ENCODE results near the gene MRPL9. TPM values are rescaled to one million over a fixed set of nuclear protein-coding genes. Genes with fewer than 3 reads are reported as not detected.
"Not testable (repeated sequence)": the region's sequence is repeated elsewhere in the genome, so short reads cannot be mapped to it uniquely, and the experiment has no call there.

MRPL9 gene
- polyA plus RNA-seq, 1 donor, result 69.5 TPM

- no peak for DNase-seq (ENCODE audit: low read depth)
Measured at GRCh38 chr1:151783796-151784195, 20.5 kb upstream of the MRPL9 start.

GRCh38 chr1:151782741-151783140 is 19.4 kb upstream of the MRPL9 start:
- no peak for DNase-seq (ENCODE audit: low read depth)

GRCh38 chr1:151782026-151782425 is 18.7 kb upstream of the MRPL9 start:
- not testable (repeated sequence) for DNase-seq (ENCODE audit: low read depth)

GRCh38 chr1:151780736-151781135 is 17.4 kb upstream of the MRPL9 start:
- not testable (repeated sequence) for DNase-seq (ENCODE audit: low read depth)

- DNase-seq (ENCODE audit: low read depth), result no peak
Measured at GRCh38 chr1:151779852-151780251, 16.6 kb upstream of the MRPL9 start.

- DNase-seq (ENCODE audit: low read depth), result no peak
Measured at GRCh38 chr1:151777317-151777716, 14.0 kb upstream of the MRPL9 start.

- no peak for DNase-seq (ENCODE audit: low read depth)
Measured at GRCh38 chr1:151776665-151777062, 13.4 kb upstream of the MRPL9 start.

GRCh38 chr1:151775894-151776664 is 12.8 kb upstream of the MRPL9 start:
- DNase-seq (ENCODE audit: low read depth), result no peak

- no peak for DNase-seq (ENCODE audit: low read depth)
Measured at GRCh38 chr1:151774256-151774922, 11.1 kb upstream of the MRPL9 start.

GRCh38 chr1:151773702-151774101 is 10.4 kb upstream of the MRPL9 start:
- DNase-seq (ENCODE audit: low read depth), result no peak

GRCh38 chr1:151769270-151769669 is 6.0 kb upstream of the MRPL9 start:
- not testable (repeated sequence) for DNase-seq (ENCODE audit: low read depth)

GRCh38 chr1:151768351-151769066 is 5.2 kb upstream of the MRPL9 start:
- not testable (repeated sequence) for DNase-seq (ENCODE audit: low read depth)

- no peak for DNase-seq (ENCODE audit: low read depth)
Measured at GRCh38 chr1:151763990-151764389, 694 bp upstream of the MRPL9 start.

GRCh38 chr1:151760597-151761385 is 2.5 kb downstream of the MRPL9 start:
- no peak for DNase-seq (ENCODE audit: low read depth)

- DNase-seq (ENCODE audit: low read depth), result no peak
Measured at GRCh38 chr1:151759241-151759640, 4.1 kb downstream of the MRPL9 start.

GRCh38 chr1:151756291-151756690 is 7.0 kb downstream of the MRPL9 start:
- no peak for DNase-seq (ENCODE audit: low read depth)

GRCh38 chr1:151741516-151741915 is 21.8 kb downstream of the MRPL9 start:
- no peak for DNase-seq (ENCODE audit: low read depth)

GRCh38 chr1:151739590-151740355 is 23.5 kb downstream of the MRPL9 start:
- no peak for DNase-seq (ENCODE audit: low read depth)

GRCh38 chr1:151737479-151737878 is 25.8 kb downstream of the MRPL9 start:
- DNase-seq (ENCODE audit: low read depth), result no peak

GRCh38 chr1:151737026-151737425 is 26.3 kb downstream of the MRPL9 start:
- no peak for DNase-seq (ENCODE audit: low read depth)

- not testable (repeated sequence) for DNase-seq (ENCODE audit: low read depth)
Measured at GRCh38 chr1:151733995-151734394, 29.3 kb downstream of the MRPL9 start.

Data from forelimb muscle (tissue), 1 donor.